ENCODE measurements around the gene BICD1.

BICD1 gene

DNA sequence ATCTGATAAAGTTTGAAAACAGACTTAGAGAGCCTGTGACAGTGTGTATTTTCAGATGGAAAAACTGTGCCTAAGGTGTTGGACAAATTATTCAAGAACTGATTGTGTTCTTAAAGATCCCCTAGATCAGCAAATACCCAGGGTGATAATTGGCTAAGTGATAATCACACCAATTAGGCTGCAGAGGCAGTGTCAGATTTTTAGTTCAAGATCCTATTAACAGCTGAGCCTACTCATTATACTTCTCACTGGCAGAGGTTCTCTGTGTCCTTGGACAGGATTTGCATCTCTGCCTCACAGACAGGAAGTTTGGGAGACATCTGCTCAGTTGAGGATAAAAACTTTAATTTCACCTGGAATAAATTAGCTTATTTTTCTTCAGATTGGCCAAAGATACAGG, 288.4 kb downstream of the BICD1 start:
- no peak for TF ChIP-seq GATA1 (IDR thresholded peaks at IDR 0.05; ENCODE audit: low read depth, low read length)
- TF ChIP-seq POLR2A (IDR thresholded peaks at IDR 0.05; ENCODE audit: low read length): no peak
- no peak for DNase-seq

DNA sequence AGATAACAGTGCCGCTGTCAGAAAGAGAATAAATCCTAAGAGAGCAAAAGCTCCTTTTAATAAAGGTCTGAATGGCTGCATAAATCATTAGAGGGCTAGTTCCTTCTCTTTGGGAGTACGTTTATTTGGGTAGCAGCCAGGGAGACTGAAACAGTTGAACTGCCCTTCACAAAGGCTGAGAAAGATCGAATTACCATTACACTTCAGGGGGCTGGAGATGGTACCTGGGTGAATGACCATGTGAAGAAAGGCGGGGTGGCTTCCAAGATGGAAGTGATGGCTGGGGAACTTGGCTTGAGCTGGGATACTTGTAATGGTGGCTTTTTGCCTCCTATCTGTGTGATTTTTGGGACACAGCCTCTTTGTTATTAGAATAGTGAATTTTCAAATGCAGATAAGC, 291.0 kb downstream of the BICD1 start:
- no peak for TF ChIP-seq GATA1 (IDR thresholded peaks at IDR 0.05; ENCODE audit: low read depth, low read length)
- TF ChIP-seq POLR2A (IDR thresholded peaks at IDR 0.05; ENCODE audit: low read length): no peak
- DNase-seq: no peak

DNA sequence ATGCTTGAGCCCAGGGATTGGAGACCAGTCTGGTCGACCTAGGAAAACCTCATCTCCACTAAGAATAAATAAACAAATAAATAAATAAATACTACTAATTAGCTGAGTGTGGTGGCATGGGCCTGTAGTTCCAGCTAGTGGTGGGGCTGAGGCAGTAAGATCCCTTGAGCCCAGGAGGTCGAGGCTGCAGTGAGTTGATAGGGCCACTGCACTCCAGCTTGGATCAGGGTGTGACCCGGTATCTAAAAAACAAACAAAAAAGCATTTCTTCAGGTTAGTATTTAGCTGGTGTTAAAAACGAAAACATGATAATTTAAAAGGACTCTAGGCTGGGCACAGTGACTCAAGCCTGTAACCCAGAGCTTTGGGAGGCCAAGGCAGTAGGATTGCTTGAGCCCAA, 291.5 kb downstream of the BICD1 start:
- DNase-seq: peak in 1 of 2 experiments; percentile 23
- TF ChIP-seq POLR2A (IDR thresholded peaks at IDR 0.05; ENCODE audit: low read length) (no peak), GATA1 (IDR thresholded peaks at IDR 0.05; ENCODE audit: low read depth, low read length) (no peak)

DNA sequence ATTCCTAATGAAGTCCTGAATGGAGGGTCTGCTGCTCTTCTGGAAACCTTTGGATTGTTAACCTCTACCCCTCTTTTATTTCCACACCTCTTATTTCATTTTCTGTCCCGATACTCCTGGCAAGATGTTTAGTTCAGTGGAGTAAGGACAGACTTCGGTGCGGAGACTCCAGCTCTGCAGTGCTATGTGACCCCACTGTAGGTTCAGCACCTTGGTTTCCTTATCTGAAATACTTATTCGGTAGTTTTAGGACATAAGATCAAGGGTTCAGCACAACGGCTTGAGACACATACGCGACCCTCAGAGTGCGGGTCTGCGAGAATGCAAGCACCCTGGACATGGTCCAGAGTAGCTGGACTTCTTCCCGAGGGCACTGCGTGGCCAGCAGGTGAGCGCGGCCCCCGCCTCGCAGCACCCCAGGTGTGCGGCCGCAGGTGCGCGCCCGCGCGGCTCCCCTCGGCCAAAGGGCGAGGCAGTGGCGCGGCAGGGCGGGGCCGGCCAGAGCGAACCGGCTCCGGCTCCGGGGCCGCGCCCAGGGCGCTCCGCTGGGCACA, 292.2 kb downstream of the BICD1 start:
- DNase-seq: peak in 1 of 2 experiments; percentile 35
- TF ChIP-seq POLR2A (IDR thresholded peaks at IDR 0.05; ENCODE audit: low read length) (no peak), GATA1 (IDR thresholded peaks at IDR 0.05; ENCODE audit: low read depth, low read length) (no peak)

DNA sequence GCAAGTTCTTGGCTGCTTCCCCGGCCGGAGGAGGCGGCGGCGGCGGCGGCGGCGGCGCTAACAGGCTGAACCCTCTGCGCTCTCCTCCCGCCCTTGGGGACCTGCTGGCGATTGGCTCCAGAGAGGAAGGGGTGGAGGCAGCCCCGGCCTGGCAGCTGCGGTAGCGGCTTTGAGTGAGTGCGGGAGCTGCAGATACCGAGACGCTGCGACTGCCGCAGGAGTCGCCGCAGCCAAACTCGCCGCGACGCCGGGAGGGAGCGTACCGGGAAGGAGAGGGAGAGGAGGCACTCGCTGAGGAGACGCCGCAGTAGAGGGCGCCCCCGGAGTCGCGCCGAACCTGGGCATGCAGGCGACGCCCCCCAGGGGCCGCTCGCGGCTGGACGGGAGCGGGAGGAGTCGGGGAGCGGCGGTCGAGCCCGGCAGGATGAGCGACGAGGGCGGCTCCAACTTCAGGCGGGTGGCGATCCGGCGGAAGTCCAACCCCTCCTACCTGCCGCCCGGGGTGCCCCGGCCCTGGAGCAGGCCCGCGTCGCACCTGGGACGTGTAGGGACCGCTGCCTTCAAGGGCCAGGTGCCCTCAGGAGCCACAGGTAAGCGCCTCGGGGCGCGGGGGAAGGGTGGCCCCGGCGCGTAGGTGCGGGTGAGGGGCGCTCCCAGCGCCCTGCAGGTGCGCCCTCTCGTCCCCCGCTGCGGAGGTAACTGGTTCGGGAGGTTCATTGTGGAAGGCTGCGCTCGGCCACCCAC, 292.9 kb downstream of the BICD1 start, which contains the start of gene FGD4:
TSS of gene FGD4 (plus strand) at position 189 of the 744 bp plus-strand sequence.
- peak; percentile 84 to 85 for DNase-seq
- no peak for TF ChIP-seq GATA1 (IDR thresholded peaks at IDR 0.05; ENCODE audit: low read depth, low read length)
- peak; percentile 69 for TF ChIP-seq POLR2A (IDR thresholded peaks at IDR 0.05; ENCODE audit: low read length)

- TF ChIP-seq POLR2A (IDR thresholded peaks at IDR 0.05; ENCODE audit: low read length): no peak
- TF ChIP-seq GATA1 (IDR thresholded peaks at IDR 0.05; ENCODE audit: low read depth, low read length): no peak
- DNase-seq: no peak
These were observed 293.5 kb downstream of the BICD1 start for GRCh38 chr12:32400114-32400672.

DNA sequence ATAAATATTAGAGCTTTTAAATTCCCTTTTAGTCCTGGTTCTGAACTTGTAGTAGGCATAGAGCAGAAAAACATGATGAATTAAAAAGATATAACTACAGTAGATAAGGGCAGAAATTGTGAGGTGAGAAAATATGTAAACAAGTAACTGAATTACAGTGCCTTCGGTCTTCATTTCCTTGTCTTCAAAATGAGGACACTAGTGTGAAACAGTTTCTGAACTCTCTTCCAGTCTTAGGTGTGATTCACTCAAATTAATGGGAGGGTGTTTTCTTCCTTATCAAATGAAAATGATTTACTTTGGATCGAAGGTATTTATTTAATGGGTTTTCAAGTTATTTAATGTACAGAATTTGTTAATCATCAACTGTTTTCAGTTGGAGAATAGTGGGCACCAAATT, 294.2 kb downstream of the BICD1 start:
- DNase-seq: no peak
- TF ChIP-seq GATA1 (IDR thresholded peaks at IDR 0.05; ENCODE audit: low read depth, low read length) (no peak), POLR2A (IDR thresholded peaks at IDR 0.05; ENCODE audit: low read length) (no peak)

DNA sequence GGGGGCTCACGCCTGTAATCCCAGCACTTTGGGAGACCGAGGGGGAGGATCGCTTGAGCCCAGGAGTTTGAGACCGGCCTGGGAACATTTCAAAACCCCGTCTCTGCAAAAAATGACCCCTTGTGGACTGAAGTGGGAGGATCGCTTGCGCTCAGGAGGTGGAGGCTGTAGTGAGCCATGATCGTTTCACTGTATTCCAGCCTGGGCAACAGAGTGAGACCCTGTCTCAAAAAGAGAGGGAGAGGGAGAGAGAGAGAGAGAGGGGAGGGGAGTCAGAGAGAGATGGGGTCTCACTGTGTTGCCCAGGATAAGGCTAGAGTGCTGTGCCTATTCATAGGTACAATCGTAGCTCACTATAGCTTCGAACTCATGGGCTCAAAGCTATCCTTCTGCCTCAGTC, 295.5 kb downstream of the BICD1 start:
- DNase-seq: no peak

DNA sequence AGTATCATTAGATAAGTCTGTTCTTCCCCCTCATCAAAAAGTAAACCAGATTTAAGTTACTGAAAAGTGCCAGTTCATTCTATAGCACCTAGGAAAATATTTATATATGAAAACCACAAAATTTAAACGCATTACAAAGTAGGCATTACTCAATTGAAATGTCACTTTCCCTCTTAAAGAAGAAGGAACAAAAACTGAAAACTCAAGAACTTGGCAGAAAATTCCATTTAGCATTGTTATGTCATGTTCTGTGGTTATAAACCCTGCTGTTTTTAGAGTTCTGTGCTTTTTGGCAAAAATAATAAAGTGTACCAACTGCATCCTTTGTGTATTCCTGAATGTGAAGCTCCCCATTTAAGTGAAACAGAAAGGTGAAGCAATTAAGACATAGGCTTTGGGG, 296.3 kb downstream of the BICD1 start:
- no peak for DNase-seq

More for the DNA sequence above, 295.5 kb downstream of the BICD1 start:
- TF ChIP-seq POLR2A (IDR thresholded peaks at IDR 0.05; ENCODE audit: low read length) (no peak), GATA1 (IDR thresholded peaks at IDR 0.05; ENCODE audit: low read depth, low read length) (no peak)

DNA sequence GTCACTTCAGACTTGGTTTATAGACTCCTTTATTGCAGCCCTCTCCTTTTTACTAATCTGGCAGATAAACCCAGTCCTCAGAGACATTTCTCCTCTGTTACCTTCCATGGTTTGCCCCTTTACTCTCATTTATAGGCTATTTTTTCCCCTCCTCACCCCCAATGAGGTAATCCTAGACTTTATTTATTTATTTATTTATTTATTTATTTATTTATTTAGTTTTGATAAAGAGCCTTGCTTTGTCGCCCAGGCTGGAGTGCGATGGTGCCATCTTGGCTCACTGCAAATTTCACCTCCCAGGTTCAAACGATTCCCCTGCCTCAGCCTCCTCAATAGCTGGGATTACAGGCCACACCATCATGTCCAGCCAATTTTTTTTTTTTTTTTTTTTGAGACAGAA, 301.1 kb downstream of the BICD1 start:
- no peak for DNase-seq
- no peak for TF ChIP-seq POLR2A (IDR thresholded peaks at IDR 0.05; ENCODE audit: low read length)
- no peak for TF ChIP-seq GATA1 (IDR thresholded peaks at IDR 0.05; ENCODE audit: low read depth, low read length)

More for the DNA sequence above, 296.3 kb downstream of the BICD1 start:
- TF ChIP-seq GATA1 (IDR thresholded peaks at IDR 0.05; ENCODE audit: low read depth, low read length): no peak
- no peak for TF ChIP-seq POLR2A (IDR thresholded peaks at IDR 0.05; ENCODE audit: low read length)

DNA sequence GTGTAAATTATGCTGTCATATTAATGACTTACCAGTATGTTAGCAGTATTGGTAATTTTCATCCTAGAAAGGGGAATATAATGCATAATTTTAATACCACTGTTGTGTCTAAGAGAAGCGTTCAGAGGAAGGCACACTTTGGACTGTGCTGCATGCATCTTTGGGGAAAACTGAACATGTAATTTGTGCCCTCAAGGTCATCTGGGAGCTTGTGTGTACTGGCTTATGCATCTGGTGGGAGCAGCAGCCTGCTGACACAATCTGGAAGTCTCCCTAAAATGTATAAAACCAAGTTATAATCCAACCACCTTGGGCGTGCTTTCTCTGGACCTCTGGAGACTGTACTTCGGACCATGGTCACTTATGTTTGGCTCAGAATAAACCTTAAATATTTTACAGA, 306.8 kb downstream of the BICD1 start:
- TF ChIP-seq POLR2A (IDR thresholded peaks at IDR 0.05; ENCODE audit: low read length): no peak
- no peak for TF ChIP-seq GATA1 (IDR thresholded peaks at IDR 0.05; ENCODE audit: low read depth, low read length)

GRCh38 chr12:32418221-32418620, 311.6 kb downstream of the BICD1 start:
- no peak for TF ChIP-seq GATA1 (IDR thresholded peaks at IDR 0.05; ENCODE audit: low read depth, low read length)
- no peak for TF ChIP-seq POLR2A (IDR thresholded peaks at IDR 0.05; ENCODE audit: low read length)
- DNase-seq: no peak

More for the DNA sequence above, 306.8 kb downstream of the BICD1 start:
- DNase-seq: no peak

- no peak for DNase-seq
- TF ChIP-seq POLR2A (IDR thresholded peaks at IDR 0.05; ENCODE audit: low read length) (no peak), GATA1 (IDR thresholded peaks at IDR 0.05; ENCODE audit: low read depth, low read length) (no peak)
These were observed 312.4 kb downstream of the BICD1 start for GRCh38 chr12:32418903-32419519.

DNA sequence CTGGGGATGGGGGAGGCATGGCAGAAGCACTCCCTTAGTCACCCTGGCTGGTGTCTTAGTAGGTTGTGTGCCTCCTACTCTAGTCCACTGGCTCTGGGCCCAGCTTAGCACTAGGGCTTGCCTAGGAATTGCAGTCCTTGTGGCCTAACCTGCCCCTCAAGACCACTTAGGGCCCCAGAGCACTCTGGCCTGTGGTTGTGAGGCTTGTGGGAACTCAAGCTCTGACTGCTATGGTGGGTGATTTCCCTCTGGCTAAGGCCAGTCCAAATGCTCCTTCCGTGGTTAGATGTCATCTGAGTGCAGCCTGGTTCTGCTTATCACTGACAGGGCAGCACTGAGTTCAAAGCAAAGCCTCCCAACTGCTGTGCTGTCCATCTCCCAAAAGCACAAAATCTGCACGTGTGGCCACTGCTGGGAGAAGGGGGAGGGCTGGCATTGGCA, 312.9 kb downstream of the BICD1 start:
- TF ChIP-seq GATA1 (IDR thresholded peaks at IDR 0.05; ENCODE audit: low read depth, low read length) (no peak), POLR2A (IDR thresholded peaks at IDR 0.05; ENCODE audit: low read length) (no peak)
- peak; percentile 4 to 19 for DNase-seq

Data from erythroblast (primary cell).